Panc1 (cell line): ENCODE data around the gene PRKAG2. TPM values are rescaled to one million over a fixed set of nuclear protein-coding genes. Genes with fewer than 3 reads are reported as not detected.

Experiments
- ATAC-seq: fragments of 200-7000 bp; cut with Tn5 transposase; 2 replicates; pipeline ENCODE4 v1.9.1; 2020; ENCODE audit warnings: mild to moderate bottlenecking, moderate library complexity
- BruUV-seq: library from RNA; stranded (reverse); fragments of 400-500 nt; replicated peaks from 2 replicates; lab custom pipeline; 2021; lab: Mats Ljungman, UMichigan
- CTCF ChIA-PET: fragments of 300-600 bp; sonication (Branson Sonifier 250); formaldehyde crosslinking; loops from one replicate; lab custom pipeline; 2022; ENCODE audit warnings: antibody characterized with exemption; lab: Charles Lee
- POLR2A ChIA-PET: fragments of 300-600 bp; sonication (Branson Sonifier 250); formaldehyde crosslinking; loops from one replicate; lab custom pipeline; 2022; ENCODE audit warnings: antibody characterized with exemption; lab: Charles Lee
- DNase-seq: peaks from one replicate; pipeline ENCODE4 v3.0.0-alpha.2; 2010; ENCODE audit warnings: low read depth, low spot score
- H3K27ac ChIP-seq: 2 replicates; pipeline ENCODE4 v1.5.1; 2011; ENCODE audit warnings: mild to moderate bottlenecking, low read length, inconsistent platforms
- H3K27me3 ChIP-seq: fragments of 200-500 bp; sonication (Bioruptor generic); 2 replicates; pipeline ENCODE4 v1.6.0; 2014; ENCODE audit warnings: low read length, inconsistent platforms; ENCODE audit not compliant: control insufficient read depth, insufficient read depth
- H3K36me3 ChIP-seq: fragments of 200-500 bp; sonication (Bioruptor generic); 2 replicates; pipeline ENCODE4 v1.5.1; 2014; ENCODE audit warnings: inconsistent platforms, mild to moderate bottlenecking, low read length, moderate library complexity; ENCODE audit not compliant: control insufficient read depth, insufficient read depth
- H3K4me1 ChIP-seq: 2 replicates; pipeline ENCODE4 v1.5.1; 2011; ENCODE audit warnings: inconsistent platforms, mild to moderate bottlenecking, low read length, moderate library complexity; ENCODE audit not compliant: control insufficient read depth, insufficient read depth
- H3K4me3 ChIP-seq, 2 experiments: 2 replicates each; pipeline ENCODE4 v1.5.1; 2011 to 2012; ENCODE audit warnings: low read depth in 2 of 2, low read length in 2 of 2, mild to moderate bottlenecking in 2 of 2, inconsistent platforms in 1 of 2, moderate library complexity in 1 of 2
- H3K9me3 ChIP-seq: fragments of 200-500 bp; sonication (Bioruptor generic); 2 replicates; pipeline ENCODE4 v1.5.1; 2014; ENCODE audit warnings: low read depth, mild to moderate bottlenecking, inconsistent platforms, low read length, moderate library complexity; ENCODE audit not compliant: control insufficient read depth, insufficient read depth
- POLR2AphosphoS5 ChIP-seq: IDR thresholded peaks from 2 replicates; pipeline ENCODE4 v1.6.1; 2012; ENCODE audit warnings: mild to moderate bottlenecking, low read depth, low read length, moderate library complexity
- SIN3A ChIP-seq: IDR thresholded peaks from 2 replicates; pipeline ENCODE4 v1.6.1; 2012; ENCODE audit warnings: low read depth, mild to moderate bottlenecking, low read length, moderate library complexity, borderline replicate concordance; ENCODE audit not compliant: insufficient read depth
- TCF7L2 ChIP-seq: IDR thresholded peaks from 2 replicates; pipeline ENCODE4 v1.6.1; 2011; ENCODE audit warnings: mild to moderate bottlenecking, low read depth, low read length, inconsistent platforms
- in situ Hi-C: cut with HindIII; loops from 2 replicates; pipeline ENCODE4 v1.10.0; 2016; ENCODE audit warnings: low sequenced_read_pairs, low pct_unique_long_range_greater_than_20kb
- intact Hi-C: fragments of 100-400 bp; cut with micrococcal nuclease; formaldehyde crosslinking; loops from one replicate; pipeline ENCODE4 v1.10.0; 2022; ENCODE audit not compliant: unreplicated experiment
- total RNA-seq: library from RNA; stranded (reverse); gene quantifications from one replicate; pipeline ENCODE4 v1.2.1, GENCODE V29; 2021; ENCODE audit not compliant: unreplicated experiment
- TF ChIP-seq, protein P1 (sequence below), 2 experiments: IDR thresholded peaks; 2 replicates each; pipeline ENCODE4 v1.6.1; 2011 to 2012; ENCODE audit warnings: low read depth in 2 of 2, control low read depth in 1 of 2, low read length in 1 of 2, mild to moderate bottlenecking in 1 of 2, moderate library complexity in 1 of 2; ENCODE audit not compliant: insufficient read depth in 1 of 2
- TF ChIP-seq, protein P2 (sequence below): fragments of 450-650 bp; IDR thresholded peaks from 2 replicates; pipeline ENCODE4 v1.5.1; 2017; ENCODE audit warnings: mild to moderate bottlenecking

The PRKAG2 gene
- total RNA-seq, 1 experiment from 2014 or later: 71.6 TPM

DNA sequence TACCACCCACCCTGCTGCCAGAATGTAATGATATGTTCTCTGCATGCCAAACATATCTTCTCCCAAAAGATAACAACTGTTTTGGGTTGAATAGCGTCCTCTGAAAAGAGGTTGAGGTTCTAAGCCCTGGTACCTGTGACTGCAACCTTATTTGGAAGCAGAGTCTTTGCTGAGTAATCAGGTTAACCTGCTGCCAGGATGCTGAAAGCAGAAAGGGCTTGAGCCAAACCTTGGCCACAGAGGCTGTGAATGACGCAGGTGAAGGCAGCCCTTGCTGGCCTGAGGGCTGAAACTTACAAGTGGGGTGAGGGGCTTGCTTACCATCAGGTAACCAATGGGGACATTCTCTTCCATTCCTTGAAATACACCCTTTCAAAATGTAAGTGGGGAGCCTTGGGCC lies 205.4 kb downstream of the PRKAG2 start:
- in situ Hi-C loops: no loop called here
- ATAC-seq: no peak; the same call in 1 of the 2 replicates
- POLR2A ChIA-PET: no interaction called here

GRCh38 chr7:151669762-151670161 lies 207.2 kb downstream of the PRKAG2 start:
- no peaks in the 10 kb centered on the region; the same call in 1 of the 2 replicates for H3K4me1 ChIP-seq
- no peak for ATAC-seq
- no peak overlapping the region for H3K27ac ChIP-seq
- no peaks in the 10 kb centered on the region for H3K36me3 ChIP-seq
- ChIA-PET POLR2A (no interaction called here), CTCF (no interaction called here)
- H3K9me3 ChIP-seq: no peaks in the 10 kb centered on the region
- in situ Hi-C loops (no loop called here), intact Hi-C loops (no loop called here)
- TF ChIP-seq, protein P1, sequence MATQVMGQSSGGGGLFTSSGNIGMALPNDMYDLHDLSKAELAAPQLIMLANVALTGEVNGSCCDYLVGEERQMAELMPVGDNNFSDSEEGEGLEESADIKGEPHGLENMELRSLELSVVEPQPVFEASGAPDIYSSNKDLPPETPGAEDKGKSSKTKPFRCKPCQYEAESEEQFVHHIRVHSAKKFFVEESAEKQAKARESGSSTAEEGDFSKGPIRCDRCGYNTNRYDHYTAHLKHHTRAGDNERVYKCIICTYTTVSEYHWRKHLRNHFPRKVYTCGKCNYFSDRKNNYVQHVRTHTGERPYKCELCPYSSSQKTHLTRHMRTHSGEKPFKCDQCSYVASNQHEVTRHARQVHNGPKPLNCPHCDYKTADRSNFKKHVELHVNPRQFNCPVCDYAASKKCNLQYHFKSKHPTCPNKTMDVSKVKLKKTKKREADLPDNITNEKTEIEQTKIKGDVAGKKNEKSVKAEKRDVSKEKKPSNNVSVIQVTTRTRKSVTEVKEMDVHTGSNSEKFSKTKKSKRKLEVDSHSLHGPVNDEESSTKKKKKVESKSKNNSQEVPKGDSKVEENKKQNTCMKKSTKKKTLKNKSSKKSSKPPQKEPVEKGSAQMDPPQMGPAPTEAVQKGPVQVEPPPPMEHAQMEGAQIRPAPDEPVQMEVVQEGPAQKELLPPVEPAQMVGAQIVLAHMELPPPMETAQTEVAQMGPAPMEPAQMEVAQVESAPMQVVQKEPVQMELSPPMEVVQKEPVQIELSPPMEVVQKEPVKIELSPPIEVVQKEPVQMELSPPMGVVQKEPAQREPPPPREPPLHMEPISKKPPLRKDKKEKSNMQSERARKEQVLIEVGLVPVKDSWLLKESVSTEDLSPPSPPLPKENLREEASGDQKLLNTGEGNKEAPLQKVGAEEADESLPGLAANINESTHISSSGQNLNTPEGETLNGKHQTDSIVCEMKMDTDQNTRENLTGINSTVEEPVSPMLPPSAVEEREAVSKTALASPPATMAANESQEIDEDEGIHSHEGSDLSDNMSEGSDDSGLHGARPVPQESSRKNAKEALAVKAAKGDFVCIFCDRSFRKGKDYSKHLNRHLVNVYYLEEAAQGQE (IDR thresholded peaks at IDR 0.05; ENCODE audit: insufficient read depth in 1 of 2, low read depth in 2 of 2, low read length in 1 of 2): no peak
- TF ChIP-seq, protein P2, sequence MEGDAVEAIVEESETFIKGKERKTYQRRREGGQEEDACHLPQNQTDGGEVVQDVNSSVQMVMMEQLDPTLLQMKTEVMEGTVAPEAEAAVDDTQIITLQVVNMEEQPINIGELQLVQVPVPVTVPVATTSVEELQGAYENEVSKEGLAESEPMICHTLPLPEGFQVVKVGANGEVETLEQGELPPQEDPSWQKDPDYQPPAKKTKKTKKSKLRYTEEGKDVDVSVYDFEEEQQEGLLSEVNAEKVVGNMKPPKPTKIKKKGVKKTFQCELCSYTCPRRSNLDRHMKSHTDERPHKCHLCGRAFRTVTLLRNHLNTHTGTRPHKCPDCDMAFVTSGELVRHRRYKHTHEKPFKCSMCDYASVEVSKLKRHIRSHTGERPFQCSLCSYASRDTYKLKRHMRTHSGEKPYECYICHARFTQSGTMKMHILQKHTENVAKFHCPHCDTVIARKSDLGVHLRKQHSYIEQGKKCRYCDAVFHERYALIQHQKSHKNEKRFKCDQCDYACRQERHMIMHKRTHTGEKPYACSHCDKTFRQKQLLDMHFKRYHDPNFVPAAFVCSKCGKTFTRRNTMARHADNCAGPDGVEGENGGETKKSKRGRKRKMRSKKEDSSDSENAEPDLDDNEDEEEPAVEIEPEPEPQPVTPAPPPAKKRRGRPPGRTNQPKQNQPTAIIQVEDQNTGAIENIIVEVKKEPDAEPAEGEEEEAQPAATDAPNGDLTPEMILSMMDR: no peak
- TF ChIP-seq SIN3A: no peak
- no peak for TF ChIP-seq TCF7L2
- TF ChIP-seq POLR2AphosphoS5: no peak
- H3K27me3 ChIP-seq: no peaks in the 10 kb centered on the region
- H3K4me3 ChIP-seq: no peak overlapping the region
- BruUV-seq: no TSS peak
- no peak for DNase-seq

More for the DNA sequence above, 205.4 kb downstream of the PRKAG2 start:
- CTCF ChIA-PET: no interaction called here
- Histone ChIP-seq H3K4me1 (no peaks in the 10 kb centered on the region; the same call in 1 of the 2 replicates), H3K36me3 (no peaks in the 10 kb centered on the region), H3K4me3 (no peak overlapping the region), H3K27ac (no peak overlapping the region; the same call in 1 of the 2 replicates), H3K27me3 (no peaks in the 10 kb centered on the region), H3K9me3 (no peaks in the 10 kb centered on the region)
- BruUV-seq: no TSS peak
- no peak for DNase-seq
- intact Hi-C loops: no loop called here
- TF ChIP-seq, protein P1 (IDR thresholded peaks at IDR 0.05; ENCODE audit: insufficient read depth in 1 of 2, low read depth in 2 of 2, low read length in 1 of 2): no peak
- TF ChIP-seq, protein P2: no peak
- TF ChIP-seq TCF7L2 (no peak), POLR2AphosphoS5 (no peak), SIN3A (no peak)
